ENCODE measurements around the gene VAC14.

GRCh38 chr16:70753228-70753627 lies 47.7 kb downstream of the VAC14 start:
- TF ChIP-seq SMC3 (IDR thresholded peaks at IDR 0.05; ENCODE audit: low read depth, low read length) (no peak), PBX3 (IDR thresholded peaks at IDR 0.05) (no peak), POLR2AphosphoS5 (IDR thresholded peaks at IDR 0.05; ENCODE audit: low read depth, low read length) (no peak), NFIC (IDR thresholded peaks at IDR 0.05; ENCODE audit: borderline replicate concordance) (no peak), YY1 (IDR thresholded peaks at IDR 0.05; ENCODE audit: low read depth) (no peak), SIN3A (IDR thresholded peaks at IDR 0.05; ENCODE audit: borderline replicate concordance, low read depth, low read length) (no peak), MXI1 (IDR thresholded peaks at IDR 0.05; ENCODE audit: low read depth, low read length) (no peak), GABPA (IDR thresholded peaks at IDR 0.05; ENCODE audit: low read depth) (no peak), EZH2phosphoT487 (IDR thresholded peaks at IDR 0.05; ENCODE audit: borderline replicate concordance, low read depth) (no peak), RAD21 (IDR thresholded peaks at IDR 0.05; ENCODE audit: low read length) (no peak), CHD2 (IDR thresholded peaks at IDR 0.05; ENCODE audit: low read length, partially characterized antibody) (no peak)
- TF ChIP-seq, protein P1, sequence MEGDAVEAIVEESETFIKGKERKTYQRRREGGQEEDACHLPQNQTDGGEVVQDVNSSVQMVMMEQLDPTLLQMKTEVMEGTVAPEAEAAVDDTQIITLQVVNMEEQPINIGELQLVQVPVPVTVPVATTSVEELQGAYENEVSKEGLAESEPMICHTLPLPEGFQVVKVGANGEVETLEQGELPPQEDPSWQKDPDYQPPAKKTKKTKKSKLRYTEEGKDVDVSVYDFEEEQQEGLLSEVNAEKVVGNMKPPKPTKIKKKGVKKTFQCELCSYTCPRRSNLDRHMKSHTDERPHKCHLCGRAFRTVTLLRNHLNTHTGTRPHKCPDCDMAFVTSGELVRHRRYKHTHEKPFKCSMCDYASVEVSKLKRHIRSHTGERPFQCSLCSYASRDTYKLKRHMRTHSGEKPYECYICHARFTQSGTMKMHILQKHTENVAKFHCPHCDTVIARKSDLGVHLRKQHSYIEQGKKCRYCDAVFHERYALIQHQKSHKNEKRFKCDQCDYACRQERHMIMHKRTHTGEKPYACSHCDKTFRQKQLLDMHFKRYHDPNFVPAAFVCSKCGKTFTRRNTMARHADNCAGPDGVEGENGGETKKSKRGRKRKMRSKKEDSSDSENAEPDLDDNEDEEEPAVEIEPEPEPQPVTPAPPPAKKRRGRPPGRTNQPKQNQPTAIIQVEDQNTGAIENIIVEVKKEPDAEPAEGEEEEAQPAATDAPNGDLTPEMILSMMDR (IDR thresholded peaks at IDR 0.05): no peak
- TF ChIP-seq, protein P2, sequence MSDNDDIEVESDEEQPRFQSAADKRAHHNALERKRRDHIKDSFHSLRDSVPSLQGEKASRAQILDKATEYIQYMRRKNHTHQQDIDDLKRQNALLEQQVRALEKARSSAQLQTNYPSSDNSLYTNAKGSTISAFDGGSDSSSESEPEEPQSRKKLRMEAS (IDR thresholded peaks at IDR 0.05; ENCODE audit: low read depth): no peak

All from SK-N-SH (cell line).